ENCODE measurements around the gene PHF21A.
"Not testable (repeated sequence)": the region's sequence is repeated elsewhere in the genome, so short reads cannot be mapped to it uniquely, and the experiment has no call there.

GRCh38 chr11:45981826-45982225, 139.4 kb downstream of the PHF21A start:
- TF ChIP-seq ISL1 (CRISPR knock-in tag; IDR thresholded peaks at IDR 0.05); ZFP3 (CRISPR knock-in tag; IDR thresholded peaks at IDR 0.05); GLIS3 (CRISPR knock-in tag; IDR thresholded peaks at IDR 0.05); BACH2 (CRISPR knock-in tag; IDR thresholded peaks at IDR 0.05; ENCODE audit: borderline replicate concordance): not testable (repeated sequence)
- TF ChIP-seq, protein P1, sequence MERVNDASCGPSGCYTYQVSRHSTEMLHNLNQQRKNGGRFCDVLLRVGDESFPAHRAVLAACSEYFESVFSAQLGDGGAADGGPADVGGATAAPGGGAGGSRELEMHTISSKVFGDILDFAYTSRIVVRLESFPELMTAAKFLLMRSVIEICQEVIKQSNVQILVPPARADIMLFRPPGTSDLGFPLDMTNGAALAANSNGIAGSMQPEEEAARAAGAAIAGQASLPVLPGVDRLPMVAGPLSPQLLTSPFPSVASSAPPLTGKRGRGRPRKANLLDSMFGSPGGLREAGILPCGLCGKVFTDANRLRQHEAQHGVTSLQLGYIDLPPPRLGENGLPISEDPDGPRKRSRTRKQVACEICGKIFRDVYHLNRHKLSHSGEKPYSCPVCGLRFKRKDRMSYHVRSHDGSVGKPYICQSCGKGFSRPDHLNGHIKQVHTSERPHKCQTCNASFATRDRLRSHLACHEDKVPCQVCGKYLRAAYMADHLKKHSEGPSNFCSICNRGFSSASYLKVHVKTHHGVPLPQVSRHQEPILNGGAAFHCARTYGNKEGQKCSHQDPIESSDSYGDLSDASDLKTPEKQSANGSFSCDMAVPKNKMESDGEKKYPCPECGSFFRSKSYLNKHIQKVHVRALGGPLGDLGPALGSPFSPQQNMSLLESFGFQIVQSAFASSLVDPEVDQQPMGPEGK (CRISPR knock-in tag; IDR thresholded peaks at IDR 0.05; ENCODE audit: borderline replicate concordance) = not testable (repeated sequence)

Data from SK-N-SH treated with all-trans-retinoic acid at 6 μM for 48 hours (cell line).